Central memory CD4-positive, alpha-beta T cell (primary cell): Measurements from ENCODE around the gene ACTRT1.

Source experiments
- DNase-seq: peaks from one replicate; pipeline ENCODE4 v3.0.0; 2022
- total RNA-seq, 3 experiments: gene quantifications; one replicate each; lab custom pipeline; 2026; lab: John Stamatoyannopoulos, UW

The ACTRT1 gene
- 0 reads per million in 3 experiments for total RNA-seq

GRCh38 chrX:128052303-128052702 is at the start of gene ACTRT1:
ACTRT1 (minus strand) TSS chrX:128052403; CDS start chrX:128052206, 197 bp downstream.
- no peak for DNase-seq

- DNase-seq = no peak
These were observed 26.3 kb upstream of the ACTRT1 start for GRCh38 chrX:128078545-128078944.

DNA sequence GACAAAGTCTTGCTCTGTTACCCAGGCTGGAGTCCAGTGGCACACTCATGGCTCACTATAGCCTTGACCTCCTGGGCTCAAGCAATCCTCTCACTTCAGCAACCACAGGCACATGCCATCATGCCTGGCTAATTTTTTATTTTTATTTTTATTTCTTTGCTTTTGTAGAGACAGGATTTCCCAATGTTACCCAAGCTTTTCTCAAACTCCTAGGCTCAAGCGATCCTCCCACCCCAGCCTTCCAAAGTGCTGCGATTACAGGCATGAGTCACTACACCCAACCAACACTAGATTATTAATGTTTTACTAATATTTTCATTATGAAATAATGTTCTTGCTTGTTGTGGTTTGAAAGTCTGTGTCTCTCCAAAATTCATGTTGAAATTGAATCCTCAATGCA is 5.2 kb upstream of the ACTRT1 start:
- DNase-seq = no peak

- no peak for DNase-seq
These were observed 677 bp downstream of the ACTRT1 start for GRCh38 chrX:128051526-128051925.

DNA sequence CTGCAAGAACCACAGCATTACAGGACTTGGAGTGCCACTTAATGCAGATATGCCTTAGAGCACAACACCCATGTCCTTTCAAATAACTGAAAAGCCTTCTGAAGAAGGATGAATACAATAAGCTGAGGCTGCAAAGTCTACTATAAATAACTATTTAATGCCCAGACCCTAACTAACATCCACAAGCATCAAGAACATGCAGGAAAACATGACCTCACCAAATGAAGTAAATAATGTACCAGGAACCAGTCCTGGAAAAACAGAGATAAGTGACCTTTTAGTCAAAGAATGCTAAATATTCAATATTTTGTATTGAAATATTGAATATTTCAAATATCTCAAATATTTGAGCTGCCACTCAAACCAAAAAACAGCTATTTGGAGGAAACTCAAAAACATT is 16.9 kb downstream of the ACTRT1 start:
- DNase-seq = no peak

DNA sequence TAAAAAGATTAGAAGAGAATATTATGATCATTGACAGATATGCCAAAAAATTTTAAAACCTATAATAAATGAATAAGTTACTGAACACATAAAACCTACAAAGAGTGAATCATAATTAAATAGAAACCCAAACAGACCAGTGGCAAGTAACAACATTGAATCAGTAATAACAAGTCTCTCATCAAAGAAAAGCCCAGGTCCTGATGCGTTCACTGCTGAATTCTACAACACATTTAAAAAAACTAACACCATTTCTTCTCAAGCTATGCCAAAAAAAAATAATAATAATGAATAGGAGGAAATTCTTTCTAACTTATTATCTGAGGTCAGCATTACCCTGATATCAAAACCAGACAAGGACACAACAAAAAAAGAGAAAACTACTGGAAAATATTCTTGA is 30.6 kb downstream of the ACTRT1 start:
- DNase-seq = no peak

DNA sequence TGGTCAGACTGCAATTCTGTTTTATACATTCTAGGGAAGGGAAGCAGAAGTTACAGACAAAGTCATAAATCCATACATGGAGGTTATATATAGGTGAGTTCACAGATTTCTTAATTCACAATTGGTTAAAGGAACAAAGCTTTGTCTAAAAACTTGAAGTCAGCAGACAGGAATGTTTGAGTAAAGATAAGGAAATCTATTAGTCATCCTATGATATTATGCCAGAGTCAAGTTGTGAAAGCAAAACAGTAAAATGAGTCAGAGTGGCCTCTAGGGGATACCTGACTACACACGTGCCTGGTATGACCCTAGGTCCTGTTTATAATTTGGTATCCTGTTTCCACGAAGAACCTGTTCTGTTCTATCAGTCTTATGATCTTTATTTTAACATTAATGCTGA is 31.5 kb downstream of the ACTRT1 start:
- DNase-seq = no peak

GRCh38 chrX:128019218-128019617 is 33.0 kb downstream of the ACTRT1 start:
- no peak for DNase-seq

DNA sequence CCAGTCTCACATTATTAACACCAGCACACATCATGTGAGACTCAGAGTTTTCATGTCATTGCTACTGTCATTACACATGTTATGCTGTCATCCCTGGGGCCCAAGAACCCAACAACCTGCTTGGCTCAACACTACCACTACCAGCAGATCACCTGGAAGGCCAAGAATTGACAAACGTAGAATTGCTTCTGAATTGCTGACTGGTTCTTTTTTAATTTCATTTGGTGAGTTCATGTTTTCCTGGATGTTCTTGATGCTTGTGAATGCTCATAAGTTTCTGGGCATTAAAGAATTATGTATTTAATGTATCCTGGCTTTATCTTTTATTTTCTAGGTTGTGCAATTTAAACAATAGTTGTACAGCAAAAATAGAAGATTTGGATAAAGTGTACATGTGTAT is 40.2 kb downstream of the ACTRT1 start:
- DNase-seq = no peak

GRCh38 chrX:128007882-128008281 is 44.3 kb downstream of the ACTRT1 start:
- DNase-seq = no peak
